Measurements from ENCODE around the gene THSD7B.

- no peak for TF ChIP-seq NFIC (IDR thresholded peaks at IDR 0.05; ENCODE audit: low read depth, low read length)
- no peak for TF ChIP-seq EZH2 (IDR thresholded peaks at IDR 0.05; ENCODE audit: borderline replicate concordance, control insufficient read depth, low read depth, low read length)
- TF ChIP-seq, protein P1, sequence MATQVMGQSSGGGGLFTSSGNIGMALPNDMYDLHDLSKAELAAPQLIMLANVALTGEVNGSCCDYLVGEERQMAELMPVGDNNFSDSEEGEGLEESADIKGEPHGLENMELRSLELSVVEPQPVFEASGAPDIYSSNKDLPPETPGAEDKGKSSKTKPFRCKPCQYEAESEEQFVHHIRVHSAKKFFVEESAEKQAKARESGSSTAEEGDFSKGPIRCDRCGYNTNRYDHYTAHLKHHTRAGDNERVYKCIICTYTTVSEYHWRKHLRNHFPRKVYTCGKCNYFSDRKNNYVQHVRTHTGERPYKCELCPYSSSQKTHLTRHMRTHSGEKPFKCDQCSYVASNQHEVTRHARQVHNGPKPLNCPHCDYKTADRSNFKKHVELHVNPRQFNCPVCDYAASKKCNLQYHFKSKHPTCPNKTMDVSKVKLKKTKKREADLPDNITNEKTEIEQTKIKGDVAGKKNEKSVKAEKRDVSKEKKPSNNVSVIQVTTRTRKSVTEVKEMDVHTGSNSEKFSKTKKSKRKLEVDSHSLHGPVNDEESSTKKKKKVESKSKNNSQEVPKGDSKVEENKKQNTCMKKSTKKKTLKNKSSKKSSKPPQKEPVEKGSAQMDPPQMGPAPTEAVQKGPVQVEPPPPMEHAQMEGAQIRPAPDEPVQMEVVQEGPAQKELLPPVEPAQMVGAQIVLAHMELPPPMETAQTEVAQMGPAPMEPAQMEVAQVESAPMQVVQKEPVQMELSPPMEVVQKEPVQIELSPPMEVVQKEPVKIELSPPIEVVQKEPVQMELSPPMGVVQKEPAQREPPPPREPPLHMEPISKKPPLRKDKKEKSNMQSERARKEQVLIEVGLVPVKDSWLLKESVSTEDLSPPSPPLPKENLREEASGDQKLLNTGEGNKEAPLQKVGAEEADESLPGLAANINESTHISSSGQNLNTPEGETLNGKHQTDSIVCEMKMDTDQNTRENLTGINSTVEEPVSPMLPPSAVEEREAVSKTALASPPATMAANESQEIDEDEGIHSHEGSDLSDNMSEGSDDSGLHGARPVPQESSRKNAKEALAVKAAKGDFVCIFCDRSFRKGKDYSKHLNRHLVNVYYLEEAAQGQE (IDR thresholded peaks at IDR 0.05; ENCODE audit: low read depth, low read length), result no peak
- no peak for TF ChIP-seq CTCF (IDR thresholded peaks at IDR 0.05 in 2 of 3, conservative IDR thresholded peaks at IDR 0.05 in 1 of 3; ENCODE audit: control insufficient read depth in 2 of 3, extremely low read depth in 1 of 3, insufficient read depth in 1 of 3, low read depth in 3 of 3, low read length in 3 of 3)
These were observed 400.6 kb downstream of the THSD7B start for GRCh38 chr2:137165968-137166367.
